Measurements from ENCODE around the gene TOMM7. TPM values are rescaled to one million over a fixed set of nuclear protein-coding genes. Genes with fewer than 3 reads are reported as not detected.
"Not testable (repeated sequence)": the region's sequence is repeated elsewhere in the genome, so short reads cannot be mapped to it uniquely, and the experiment has no call there.

Gene TOMM7
- total RNA-seq, 1 donor from 2014 or later: 414 TPM

DNA sequence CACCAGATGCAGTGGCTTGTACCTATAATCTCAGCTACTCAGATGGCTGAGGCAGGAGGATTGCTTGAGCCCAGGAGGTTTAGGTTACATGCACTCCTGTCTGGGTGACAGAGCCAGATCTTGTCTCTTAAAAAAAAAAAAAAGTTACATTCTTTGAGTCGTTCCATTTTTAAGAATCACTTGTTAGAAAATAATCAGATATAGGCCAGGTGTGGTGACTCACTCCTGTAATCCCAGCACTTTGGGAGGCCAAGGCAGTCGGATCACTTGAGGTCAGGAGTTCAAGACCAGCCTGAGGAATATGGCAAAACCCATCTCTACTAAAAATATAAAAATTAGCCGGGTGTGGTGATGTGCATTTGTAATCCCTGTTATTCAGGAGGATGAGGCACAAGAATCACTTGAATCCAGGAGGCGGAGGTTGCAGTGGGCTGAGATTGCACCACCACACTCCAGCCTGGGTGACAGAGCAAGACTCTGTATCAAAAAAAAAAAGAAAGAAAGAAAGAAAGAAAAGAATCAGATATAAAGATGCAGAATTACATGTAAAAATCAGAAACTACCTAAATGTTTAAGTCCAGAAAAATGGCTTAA lies 42.8 kb downstream of the TOMM7 start:
- H3K9me3 ChIP-seq (ENCODE audit: control insufficient read depth in 3 of 3, low read length in 3 of 3); H3K27me3 ChIP-seq (ENCODE audit: control insufficient read depth in 3 of 3, insufficient read depth in 3 of 3, low read length in 3 of 3); H3K9ac ChIP-seq (ENCODE audit: low read depth in 1 of 3, low read length in 3 of 3); H3K4me3 ChIP-seq (ENCODE audit: low read length in 3 of 3); H3K36me3 ChIP-seq (ENCODE audit: control insufficient read depth in 3 of 3, insufficient read depth in 3 of 3, low read length in 3 of 3); H3K27ac ChIP-seq (ENCODE audit: low read depth, low read length): not testable (repeated sequence)
- H3K4me1 ChIP-seq (ENCODE audit: control insufficient read depth in 3 of 3, insufficient read depth in 3 of 3, low read length in 3 of 3): peaks cover 0 to 10% (median 7%) of the 10 kb centered on the region in 3 donors

DNA sequence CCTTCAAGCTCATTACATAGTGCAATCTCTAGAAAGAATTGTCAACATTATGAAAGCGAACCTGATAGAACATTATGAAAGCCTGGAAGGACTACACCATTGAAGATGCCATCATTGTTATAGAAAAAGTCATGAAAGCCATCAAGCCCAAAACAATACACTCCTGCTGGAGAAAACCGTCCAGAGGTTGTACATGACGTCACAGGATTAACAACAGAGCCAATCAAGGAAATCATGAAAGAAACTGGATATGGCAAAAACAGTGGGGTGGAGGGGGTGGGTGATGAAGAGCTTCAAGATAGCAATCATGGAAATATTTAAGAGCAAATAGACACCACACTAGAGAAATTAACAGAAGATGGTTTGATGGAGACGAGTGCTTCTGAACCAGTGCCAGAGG lies 45.7 kb downstream of the TOMM7 start:
- Histone ChIP-seq H3K27ac (ENCODE audit: low read depth, low read length) (no peak overlapping the region), H3K27me3 (ENCODE audit: control insufficient read depth in 3 of 3, insufficient read depth in 3 of 3, low read length in 3 of 3) (no peaks in the 10 kb centered on the region), H3K9ac (ENCODE audit: low read depth in 1 of 3, low read length in 3 of 3) (no peak overlapping the region)

DNA sequence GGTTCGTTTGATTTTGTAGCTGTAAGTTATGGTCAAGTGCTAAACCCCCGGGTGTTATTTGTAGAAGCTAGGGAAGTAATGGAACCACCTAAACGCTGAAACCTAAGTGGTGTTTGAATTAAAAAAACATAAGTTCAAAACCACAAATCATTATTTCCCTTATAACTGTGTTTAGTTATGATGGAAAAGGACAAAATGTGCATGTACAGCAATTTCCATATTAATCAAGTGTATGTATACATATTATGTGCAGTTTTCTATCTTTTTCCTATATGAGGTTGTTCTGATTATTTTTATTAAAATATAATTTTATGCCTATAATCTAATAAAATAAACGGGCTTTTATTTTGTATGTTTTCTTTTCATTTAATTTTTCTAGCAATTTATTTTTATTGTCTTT lies 49.8 kb downstream of the TOMM7 start:
- no peaks in the 10 kb centered on the region for H3K27me3 ChIP-seq (ENCODE audit: control insufficient read depth in 3 of 3, insufficient read depth in 3 of 3, low read length in 3 of 3)
- H3K9me3 ChIP-seq (ENCODE audit: control insufficient read depth in 3 of 3, low read length in 3 of 3): no peaks in the 10 kb centered on the region
- no peaks in the 10 kb centered on the region for H3K36me3 ChIP-seq (ENCODE audit: control insufficient read depth in 3 of 3, insufficient read depth in 3 of 3, low read length in 3 of 3)
- no peaks in the 10 kb centered on the region for H3K4me1 ChIP-seq (ENCODE audit: control insufficient read depth in 3 of 3, insufficient read depth in 3 of 3, low read length in 3 of 3)
- H3K27ac ChIP-seq (ENCODE audit: low read depth, low read length): no peak overlapping the region
- H3K4me3 ChIP-seq (ENCODE audit: low read length in 3 of 3): no peak overlapping the region
- H3K9ac ChIP-seq (ENCODE audit: low read depth in 1 of 3, low read length in 3 of 3): no peak overlapping the region

More for the DNA sequence above, 45.7 kb downstream of the TOMM7 start:
- H3K36me3 ChIP-seq (ENCODE audit: control insufficient read depth in 3 of 3, insufficient read depth in 3 of 3, low read length in 3 of 3): no peaks in the 10 kb centered on the region
- no peaks in the 10 kb centered on the region for H3K9me3 ChIP-seq (ENCODE audit: control insufficient read depth in 3 of 3, low read length in 3 of 3)
- H3K4me1 ChIP-seq (ENCODE audit: control insufficient read depth in 3 of 3, insufficient read depth in 3 of 3, low read length in 3 of 3): peaks cover 0 to 7% (median 7%) of the 10 kb centered on the region in 3 donors
- no peak overlapping the region for H3K4me3 ChIP-seq (ENCODE audit: low read length in 3 of 3)

DNA sequence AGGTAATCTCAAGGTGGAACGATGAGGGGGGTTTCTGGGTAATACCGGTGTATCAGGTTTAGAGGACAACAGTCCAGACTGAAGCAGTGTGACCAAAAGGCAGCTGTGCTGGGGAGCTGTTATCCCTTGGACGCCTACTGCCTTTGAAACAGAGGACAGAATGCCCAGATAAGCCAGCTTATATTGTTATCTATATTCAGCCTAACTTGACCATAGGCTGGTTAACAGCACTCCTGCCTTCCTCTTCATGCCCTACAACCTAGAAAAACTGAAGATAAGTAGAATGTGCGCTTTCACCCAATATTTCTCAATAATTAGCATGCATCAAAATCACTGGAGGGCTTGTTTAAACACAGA lies 50.8 kb downstream of the TOMM7 start:
- Histone ChIP-seq H3K4me1 (ENCODE audit: control insufficient read depth in 3 of 3, insufficient read depth in 3 of 3, low read length in 3 of 3) (no peaks in the 10 kb centered on the region), H3K4me3 (ENCODE audit: low read length in 3 of 3) (no peak overlapping the region), H3K36me3 (ENCODE audit: control insufficient read depth in 3 of 3, insufficient read depth in 3 of 3, low read length in 3 of 3) (no peaks in the 10 kb centered on the region), H3K9me3 (ENCODE audit: control insufficient read depth in 3 of 3, low read length in 3 of 3) (no peaks in the 10 kb centered on the region), H3K9ac (ENCODE audit: low read depth in 1 of 3, low read length in 3 of 3) (no peak overlapping the region), H3K27me3 (ENCODE audit: control insufficient read depth in 3 of 3, insufficient read depth in 3 of 3, low read length in 3 of 3) (no peaks in the 10 kb centered on the region), H3K27ac (ENCODE audit: low read depth, low read length) (no peak overlapping the region)

DNA sequence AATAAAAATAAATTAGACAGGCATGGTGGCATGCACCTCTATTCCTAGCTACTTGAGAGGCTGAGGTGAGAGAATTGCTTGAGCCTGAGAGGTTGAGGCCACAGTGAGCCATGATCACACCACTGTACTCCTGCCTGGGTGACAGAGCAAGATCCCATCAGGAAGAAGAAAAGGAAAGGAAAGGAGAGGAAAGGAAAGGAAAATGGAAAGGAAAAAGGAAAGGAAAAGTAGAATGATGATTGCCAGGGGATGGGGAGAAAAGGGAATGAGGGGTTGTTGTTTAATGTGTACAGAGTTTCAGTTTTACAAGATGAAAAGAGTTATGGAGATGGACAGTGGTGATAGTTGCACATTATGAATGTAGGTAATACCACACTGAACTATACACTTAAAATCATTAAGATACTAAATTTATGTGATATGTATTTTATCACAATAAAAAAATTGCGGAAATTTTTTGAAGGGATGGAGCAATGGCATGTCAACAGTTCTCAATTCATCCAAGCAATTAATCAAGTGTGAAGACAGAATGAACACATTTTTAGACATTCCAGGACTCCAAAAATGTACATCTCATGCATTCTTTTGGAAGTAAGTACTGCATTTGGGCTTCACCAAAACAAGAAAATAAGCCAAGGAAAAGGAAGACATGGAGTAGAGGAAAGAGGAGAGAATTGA lies 51.3 kb downstream of the TOMM7 start:
- no peaks in the 10 kb centered on the region for H3K36me3 ChIP-seq (ENCODE audit: control insufficient read depth in 3 of 3, insufficient read depth in 3 of 3, low read length in 3 of 3)
- no peaks in the 10 kb centered on the region for H3K27me3 ChIP-seq (ENCODE audit: control insufficient read depth in 3 of 3, insufficient read depth in 3 of 3, low read length in 3 of 3)
- H3K27ac ChIP-seq (ENCODE audit: low read depth, low read length): no peak overlapping the region
- no peaks in the 10 kb centered on the region for H3K4me1 ChIP-seq (ENCODE audit: control insufficient read depth in 3 of 3, insufficient read depth in 3 of 3, low read length in 3 of 3)
- H3K9me3 ChIP-seq (ENCODE audit: control insufficient read depth in 3 of 3, low read length in 3 of 3): no peaks in the 10 kb centered on the region
- H3K9ac ChIP-seq (ENCODE audit: low read depth in 1 of 3, low read length in 3 of 3): no peak overlapping the region
- H3K4me3 ChIP-seq (ENCODE audit: low read length in 3 of 3): no peak overlapping the region

DNA sequence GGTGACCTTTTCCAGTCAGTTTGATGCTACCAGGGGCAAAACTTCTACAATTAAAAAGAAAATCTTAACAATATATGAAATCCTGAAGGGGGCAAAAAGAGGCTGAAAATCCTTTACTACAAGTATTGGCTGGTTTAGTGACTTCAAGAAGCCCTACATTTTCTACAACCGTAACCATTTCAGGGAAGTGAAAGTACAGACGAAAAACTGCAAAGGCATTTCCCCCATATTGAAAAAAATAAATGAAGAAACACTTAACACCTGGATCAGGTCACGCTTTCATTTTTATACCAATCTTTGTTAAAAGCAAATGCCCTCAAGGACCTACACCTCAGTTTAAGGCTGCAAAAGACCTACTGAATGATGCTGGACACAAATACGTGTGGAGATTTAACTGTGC lies 57.0 kb downstream of the TOMM7 start:
- Histone ChIP-seq H3K36me3 (ENCODE audit: control insufficient read depth in 3 of 3, insufficient read depth in 3 of 3, low read length in 3 of 3) (no peaks in the 10 kb centered on the region), H3K4me3 (ENCODE audit: low read length in 3 of 3) (no peak overlapping the region)

More for the DNA sequence above, 57.0 kb downstream of the TOMM7 start:
- Histone ChIP-seq H3K27ac (ENCODE audit: low read depth, low read length) (no peak overlapping the region), H3K4me1 (ENCODE audit: control insufficient read depth in 3 of 3, insufficient read depth in 3 of 3, low read length in 3 of 3) (no peaks in the 10 kb centered on the region), H3K9ac (ENCODE audit: low read depth in 1 of 3, low read length in 3 of 3) (no peak overlapping the region), H3K27me3 (ENCODE audit: control insufficient read depth in 3 of 3, insufficient read depth in 3 of 3, low read length in 3 of 3) (no peaks in the 10 kb centered on the region), H3K9me3 (ENCODE audit: control insufficient read depth in 3 of 3, low read length in 3 of 3) (no peaks in the 10 kb centered on the region)

Small RNA genes lying within 50 kb of the gene (small RNA-seq; reads per million reads assigned to genes)
- 314 reads per million, percentile 97 among the genes with 10 or more reads in this experiment for gene SNORD93

Other genes with a start within 250 kb of the TOMM7 start
- gene IL6, start 95.6 kb downstream of the TOMM7 start, total RNA-seq: not detected
- gene HYCC1, start 191.3 kb upstream of the TOMM7 start, total RNA-seq: 30.8 TPM

All from skeletal muscle tissue (tissue), 5 donors.